GM23338 (cell line): Measurements from ENCODE around the gene PRKCD. TPM values are rescaled to one million over a fixed set of nuclear protein-coding genes. Genes with fewer than 3 reads are reported as not detected.

Experiments used
- ATAC-seq: fragments of 200-7000 bp; cut with Tn5 transposase; 3 replicates; pipeline ENCODE4 v1.9.1; 2020
- DNase-seq: peaks from one replicate; pipeline ENCODE4 v3.0.0-alpha.2; 2015; ENCODE audit warnings: low spot score
- H2AFZ ChIP-seq: fragments of 200-600 bp; sonication (generic); 2 replicates; pipeline ENCODE4 v1.8.0; 2016; ENCODE audit warnings: antibody characterized with exemption, mild to moderate bottlenecking, moderate library complexity
- H3F3A ChIP-seq: fragments of 200-600 bp; sonication (generic); replicated peaks from 2 replicates; pipeline ENCODE4 v1.8.0; 2017; ENCODE audit warnings: antibody characterized with exemption, mixed run types, low read depth
- H3K27ac ChIP-seq: fragments of 200-600 bp; sonication (generic); 2 replicates; pipeline ENCODE4 v1.6.1; 2016; ENCODE audit warnings: low read depth
- H3K27me3 ChIP-seq: fragments of 200-600 bp; sonication (generic); 2 replicates; pipeline ENCODE4 v1.8.0; 2016; ENCODE audit warnings: mild to moderate bottlenecking, mixed run types, moderate library complexity; ENCODE audit not compliant: insufficient read depth
- H3K36me3 ChIP-seq: fragments of 200-600 bp; sonication (generic); 2 replicates; pipeline ENCODE4 v1.8.0; 2016; ENCODE audit warnings: mild to moderate bottlenecking; ENCODE audit not compliant: insufficient read depth
- H3K4me1 ChIP-seq: fragments of 200-600 bp; sonication (generic); 2 replicates; pipeline ENCODE4 v1.8.0; 2016; ENCODE audit warnings: mild to moderate bottlenecking, moderate library complexity; ENCODE audit not compliant: insufficient read depth
- H3K4me2 ChIP-seq: fragments of 200-600 bp; sonication (generic); 2 replicates; pipeline ENCODE4 v1.7.1; 2017; ENCODE audit warnings: mixed run types
- H3K4me3 ChIP-seq: fragments of 200-600 bp; sonication (generic); 2 replicates; pipeline ENCODE4 v1.6.1; 2016; ENCODE audit warnings: mixed run types
- H3K79me2 ChIP-seq: fragments of 200-600 bp; sonication (generic); replicated peaks from 2 replicates; pipeline ENCODE4 v1.8.0; 2017; ENCODE audit warnings: mild to moderate bottlenecking; ENCODE audit not compliant: insufficient read depth
- H3K9me2 ChIP-seq: fragments of 200-600 bp; sonication (generic); 2 replicates; pipeline ENCODE4 v1.8.0; 2017; ENCODE audit not compliant: insufficient read depth
- H4K20me1 ChIP-seq: fragments of 200-600 bp; sonication (generic); replicated peaks from 2 replicates; pipeline ENCODE4 v1.8.0; 2017; ENCODE audit warnings: mild to moderate bottlenecking; ENCODE audit not compliant: insufficient read depth
- H3K27ac Mint-ChIP-seq: 2 replicates; pipeline ENCODE4 v1.8.0; 2020; ENCODE audit warnings: inconsistent platforms, mild to moderate bottlenecking, moderate library complexity, mixed read lengths
- H3K27me3 Mint-ChIP-seq: 3 replicates; pipeline ENCODE4 v1.8.0; 2022; ENCODE audit warnings: low read depth, mild to moderate bottlenecking, moderate library complexity, mixed read lengths, inconsistent platforms; ENCODE audit not compliant: insufficient read depth, poor library complexity
- H3K36me3 Mint-ChIP-seq: 3 replicates; pipeline ENCODE4 v1.8.0; 2021; ENCODE audit warnings: low read depth, mild to moderate bottlenecking, inconsistent platforms, moderate library complexity, mixed read lengths
- H3K4me1 Mint-ChIP-seq: 3 replicates; pipeline ENCODE4 v1.8.0; 2020; ENCODE audit warnings: mild to moderate bottlenecking, inconsistent platforms, mixed read lengths
- H3K4me3 Mint-ChIP-seq: 3 replicates; pipeline ENCODE4 v1.8.0; 2021; ENCODE audit warnings: moderate library complexity, mild to moderate bottlenecking, inconsistent platforms, mixed read lengths
- H3K9me3 Mint-ChIP-seq: 3 replicates; pipeline ENCODE4 v1.8.0; 2020; ENCODE audit warnings: moderate library complexity, mild to moderate bottlenecking, inconsistent platforms, mixed read lengths
- CREB1 ChIP-seq: fragments of 250-450 bp; sonication (Bioruptor Pico); IDR thresholded peaks from 2 replicates; pipeline ENCODE4 v1.5.0; 2020; ENCODE audit warnings: low read depth, mild to moderate bottlenecking, moderate library complexity
- JUNB ChIP-seq: IDR thresholded peaks from one replicate; pipeline ENCODE4 v1.6.1; 2016; ENCODE audit warnings: antibody characterized with exemption; ENCODE audit not compliant: unreplicated experiment
- NANOG ChIP-seq: IDR thresholded peaks from 2 replicates; pipeline ENCODE4 v1.6.1; 2016; ENCODE audit warnings: antibody characterized with exemption, borderline replicate concordance
- POLR2AphosphoS5 ChIP-seq: IDR thresholded peaks from 2 replicates; pipeline ENCODE4 v1.6.1; 2016; ENCODE audit warnings: antibody characterized with exemption, low read depth
- ZNF331 ChIP-seq: fragments of 250-450 bp; sonication (Bioruptor Pico); IDR thresholded peaks from 2 replicates; pipeline ENCODE4 v1.5.0; 2020; ENCODE audit warnings: low read depth, mild to moderate bottlenecking, moderate library complexity
- ZNF462 ChIP-seq: fragments of 250-450 bp; sonication (Bioruptor Pico); IDR thresholded peaks from 2 replicates; pipeline ENCODE4 v1.5.0; 2020; ENCODE audit warnings: mild to moderate bottlenecking, moderate library complexity
- polyA plus RNA-seq: library from polyadenylated mRNA; unstranded; fragments of >200 nt; fragmentation: Nextera tagmentation; extraction: Ambion mirVana; gene quantifications from 2 replicates; pipeline ENCODE4 v1.2.1, GENCODE V29; 2016
- total RNA-seq: library from RNA; depleted of rRNA; stranded (reverse); fragments of >200 nt; shearing (Covaris generic); gene quantifications from 2 replicates; pipeline ENCODE4 v1.2.3, GENCODE V29; 2014
- TF ChIP-seq, protein P1 (sequence below): IDR thresholded peaks from one replicate; pipeline ENCODE4 v1.6.1; 2018; ENCODE audit warnings: antibody characterized with exemption; ENCODE audit not compliant: unreplicated experiment

Gene PRKCD
- total and polyA plus RNA-seq, 2 experiments from 2014 or later = 11.3 to 11.8 TPM

DNA sequence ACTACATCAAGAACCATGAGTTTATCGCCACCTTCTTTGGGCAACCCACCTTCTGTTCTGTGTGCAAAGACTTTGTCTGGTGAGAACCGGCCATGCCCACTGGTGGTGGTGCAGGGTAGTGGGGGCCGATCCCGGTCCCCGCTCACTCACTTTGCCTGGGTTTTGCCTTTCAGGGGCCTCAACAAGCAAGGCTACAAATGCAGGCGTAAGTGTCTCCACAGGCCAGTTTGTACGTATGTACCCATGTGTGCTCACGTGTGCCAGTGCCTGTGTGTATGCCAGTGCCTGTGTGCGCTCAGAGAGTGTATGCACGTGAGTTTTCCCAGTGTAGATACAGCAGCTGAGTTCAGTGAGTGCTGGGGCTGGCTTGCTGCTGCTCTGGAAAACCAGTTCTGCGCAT is 20.5 kb downstream of the PRKCD start:
- Mint-ChIP-seq H3K4me3 (no peak overlapping the region), H3K36me3 (no peaks in the 10 kb centered on the region; the same call in 2 of the 3 replicates), H3K27me3 (peaks cover 5% of the 10 kb centered on the region), H3K27ac (no peak overlapping the region), H3K4me1 (peaks cover 11% of the 10 kb centered on the region), H3K9me3 (no peaks in the 10 kb centered on the region)
- H3K27me3 ChIP-seq = no peaks in the 10 kb centered on the region
- H3F3A ChIP-seq = no peaks in the 10 kb centered on the region
- H4K20me1 ChIP-seq = no peaks in the 10 kb centered on the region
- no peak for ATAC-seq
- H3K79me2 ChIP-seq = no peaks in the 10 kb centered on the region
- H3K27ac ChIP-seq = no peak overlapping the region
- no peak overlapping the region for H3K4me3 ChIP-seq
- H3K4me2 ChIP-seq = no peak overlapping the region
- no peak for TF ChIP-seq POLR2AphosphoS5
- no peaks in the 10 kb centered on the region for H3K36me3 ChIP-seq
- DNase-seq = no peak
- H3K4me1 ChIP-seq = no peaks in the 10 kb centered on the region
- no peaks in the 10 kb centered on the region for H3K9me2 ChIP-seq
- H2AFZ ChIP-seq = no peak overlapping the region

DNA sequence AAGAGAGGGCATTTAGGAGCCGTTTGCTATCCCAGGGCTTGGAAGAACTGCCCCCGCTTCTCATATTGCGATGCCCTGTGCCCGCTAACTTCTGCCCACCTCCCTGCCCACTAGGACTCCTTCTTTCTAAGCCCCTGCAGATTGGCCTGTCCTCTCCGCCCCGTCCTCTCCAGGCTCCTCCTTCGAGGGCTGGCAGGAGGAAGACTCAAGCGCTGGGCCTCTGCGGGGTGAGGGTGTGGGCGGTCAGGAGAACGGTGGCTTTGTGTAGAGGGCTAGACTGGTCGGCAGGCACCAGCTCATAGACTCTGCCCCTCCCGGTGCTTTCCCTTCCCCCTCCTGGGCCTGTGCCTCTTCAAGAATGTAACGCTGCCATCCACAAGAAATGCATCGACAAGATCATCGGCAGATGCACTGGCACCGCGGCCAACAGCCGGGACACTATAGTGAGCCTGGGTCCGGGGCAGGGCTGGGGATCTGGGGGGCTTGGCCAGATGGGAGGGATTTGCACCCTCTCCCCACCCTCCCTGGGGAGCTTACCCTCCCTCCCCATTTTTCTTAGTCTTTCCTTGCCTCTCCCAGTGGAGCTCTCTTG is 21.9 kb downstream of the PRKCD start:
- no peak for TF ChIP-seq POLR2AphosphoS5
- Histone ChIP-seq H4K20me1 (no peaks in the 10 kb centered on the region), H2AFZ (no peak overlapping the region), H3K79me2 (no peaks in the 10 kb centered on the region), H3K9me2 (no peaks in the 10 kb centered on the region), H3K4me3 (no peak overlapping the region), H3K27ac (no peak overlapping the region), H3K27me3 (no peaks in the 10 kb centered on the region), H3F3A (no peaks in the 10 kb centered on the region), H3K4me1 (no peaks in the 10 kb centered on the region), H3K4me2 (no peak overlapping the region), H3K36me3 (no peaks in the 10 kb centered on the region)
- Mint-ChIP-seq H3K4me1 (peaks cover 11% of the 10 kb centered on the region), H3K36me3 (no peaks in the 10 kb centered on the region; the same call in 2 of the 3 replicates), H3K27ac (no peak overlapping the region; the same call in 1 of the 2 replicates), H3K9me3 (no peaks in the 10 kb centered on the region), H3K4me3 (no peak overlapping the region), H3K27me3 (peaks cover 5% of the 10 kb centered on the region)
- ATAC-seq (peak; percentile 31), DNase-seq (no peak)

DNA sequence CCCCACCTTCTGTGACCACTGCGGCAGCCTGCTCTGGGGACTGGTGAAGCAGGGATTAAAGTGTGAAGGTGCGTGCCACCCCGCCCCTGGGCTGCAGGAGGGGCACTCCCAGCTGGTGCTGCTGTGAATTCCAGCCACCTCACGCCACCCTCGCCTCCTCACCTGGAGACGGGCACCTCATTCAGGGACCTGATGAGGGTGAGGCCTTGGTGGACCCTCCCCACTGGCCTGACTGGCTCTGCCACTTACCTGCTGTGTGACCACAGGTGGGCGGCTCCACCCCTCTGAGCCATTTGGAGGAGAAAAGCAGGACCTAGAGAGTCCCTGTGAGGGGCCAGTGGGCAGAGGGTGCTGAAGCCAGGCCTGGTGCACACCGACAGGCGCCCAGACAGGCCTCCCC is 22.5 kb downstream of the PRKCD start:
- H3K9me3 Mint-ChIP-seq = no peaks in the 10 kb centered on the region
- no peaks in the 10 kb centered on the region for H3K27me3 ChIP-seq
- H3K27ac Mint-ChIP-seq = no peak overlapping the region
- H3K36me3 ChIP-seq = no peaks in the 10 kb centered on the region
- no peak for DNase-seq
- H4K20me1 ChIP-seq = no peaks in the 10 kb centered on the region
- no peak for ATAC-seq
- H3K9me2 ChIP-seq = no peaks in the 10 kb centered on the region
- peaks cover 11% of the 10 kb centered on the region for H3K4me1 Mint-ChIP-seq
- no peak overlapping the region for H3K4me3 Mint-ChIP-seq
- H3K79me2 ChIP-seq = no peaks in the 10 kb centered on the region
- no peaks in the 10 kb centered on the region; the same call in 2 of the 3 replicates for H3K36me3 Mint-ChIP-seq
- no peak overlapping the region for H3K27ac ChIP-seq
- H3F3A ChIP-seq = no peaks in the 10 kb centered on the region
- H3K4me3 ChIP-seq = no peak overlapping the region
- no peaks in the 10 kb centered on the region for H3K4me1 ChIP-seq
- H3K27me3 Mint-ChIP-seq = peaks cover 5% of the 10 kb centered on the region
- H3K4me2 ChIP-seq = no peak overlapping the region
- H2AFZ ChIP-seq = no peak overlapping the region
- TF ChIP-seq, protein P1, sequence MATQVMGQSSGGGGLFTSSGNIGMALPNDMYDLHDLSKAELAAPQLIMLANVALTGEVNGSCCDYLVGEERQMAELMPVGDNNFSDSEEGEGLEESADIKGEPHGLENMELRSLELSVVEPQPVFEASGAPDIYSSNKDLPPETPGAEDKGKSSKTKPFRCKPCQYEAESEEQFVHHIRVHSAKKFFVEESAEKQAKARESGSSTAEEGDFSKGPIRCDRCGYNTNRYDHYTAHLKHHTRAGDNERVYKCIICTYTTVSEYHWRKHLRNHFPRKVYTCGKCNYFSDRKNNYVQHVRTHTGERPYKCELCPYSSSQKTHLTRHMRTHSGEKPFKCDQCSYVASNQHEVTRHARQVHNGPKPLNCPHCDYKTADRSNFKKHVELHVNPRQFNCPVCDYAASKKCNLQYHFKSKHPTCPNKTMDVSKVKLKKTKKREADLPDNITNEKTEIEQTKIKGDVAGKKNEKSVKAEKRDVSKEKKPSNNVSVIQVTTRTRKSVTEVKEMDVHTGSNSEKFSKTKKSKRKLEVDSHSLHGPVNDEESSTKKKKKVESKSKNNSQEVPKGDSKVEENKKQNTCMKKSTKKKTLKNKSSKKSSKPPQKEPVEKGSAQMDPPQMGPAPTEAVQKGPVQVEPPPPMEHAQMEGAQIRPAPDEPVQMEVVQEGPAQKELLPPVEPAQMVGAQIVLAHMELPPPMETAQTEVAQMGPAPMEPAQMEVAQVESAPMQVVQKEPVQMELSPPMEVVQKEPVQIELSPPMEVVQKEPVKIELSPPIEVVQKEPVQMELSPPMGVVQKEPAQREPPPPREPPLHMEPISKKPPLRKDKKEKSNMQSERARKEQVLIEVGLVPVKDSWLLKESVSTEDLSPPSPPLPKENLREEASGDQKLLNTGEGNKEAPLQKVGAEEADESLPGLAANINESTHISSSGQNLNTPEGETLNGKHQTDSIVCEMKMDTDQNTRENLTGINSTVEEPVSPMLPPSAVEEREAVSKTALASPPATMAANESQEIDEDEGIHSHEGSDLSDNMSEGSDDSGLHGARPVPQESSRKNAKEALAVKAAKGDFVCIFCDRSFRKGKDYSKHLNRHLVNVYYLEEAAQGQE = no peak
- no peak for TF ChIP-seq ZNF331 (CRISPR knock-in tag)
- TF ChIP-seq NANOG = no peak
- TF ChIP-seq CREB1 (CRISPR knock-in tag) = no peak
- no peak for TF ChIP-seq JUNB
- TF ChIP-seq POLR2AphosphoS5 = no peak
- TF ChIP-seq ZNF462 (CRISPR knock-in tag) = no peak
